ENCODE data around the gene NBAS. TPM values are rescaled to one million over a fixed set of nuclear protein-coding genes. Genes with fewer than 3 reads are reported as not detected.

The NBAS gene
- total RNA-seq, result 90.7 and 139 TPM in 2 replicates

DNA sequence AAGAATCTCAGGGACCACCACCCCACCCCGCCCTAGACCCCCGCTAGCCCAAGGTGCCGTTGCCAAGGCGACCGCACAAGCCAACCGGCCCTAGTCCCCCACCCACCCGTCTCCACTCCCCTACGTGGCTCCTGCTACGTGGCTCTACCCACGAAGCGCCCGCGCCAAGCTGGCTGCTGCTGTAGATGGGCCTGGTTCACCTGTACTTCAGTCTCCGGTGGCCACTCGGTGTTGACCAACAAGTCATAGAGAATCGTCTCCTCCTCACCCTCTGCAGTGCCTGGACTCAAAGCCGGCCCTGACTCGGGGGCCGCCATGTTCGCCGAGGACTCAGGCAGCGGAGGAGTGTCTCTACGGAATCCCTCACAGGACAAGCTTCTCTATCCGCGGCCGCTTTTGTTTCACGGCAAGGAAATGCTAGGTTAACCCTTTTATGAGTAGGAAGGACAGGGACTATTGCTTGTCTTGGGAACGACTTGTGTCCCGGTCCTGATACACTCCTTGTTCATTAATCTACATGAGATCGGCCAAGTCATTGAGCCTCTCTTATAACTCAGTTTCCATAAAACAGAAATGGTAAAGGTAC, at the start of gene NBAS:
Gene NBAS (minus strand): TSS at position 347 of the 586 bp plus-strand sequence. CDS start 30 bp downstream, at position 317.

GRCh38 chr2:15591692-15592463, 30.7 kb upstream of the NBAS start, which contains the start of gene DDX1:
Gene DDX1, plus strand, starts transcription at chr2:15591868. Its CDS starts 66 bp downstream, at chr2:15591934.

Other genes with a start within 250 kb of the NBAS start
- gene DDX1, start 30.5 kb upstream of the NBAS start, total RNA-seq, result 64.5 and 129 TPM in 2 replicates